Liver (tissue), 9 donors: Measurements from ENCODE around the gene AATF. TPM values are rescaled to one million over a fixed set of nuclear protein-coding genes. Genes with fewer than 3 reads are reported as not detected.
A peak's percentile ranks its signal among the peaks of the same experiment; 100 is the strongest.

ENCODE experiments used
- DNase-seq: peaks from one replicate; pipeline ENCODE4 v3.0.0-alpha.2; 2017; ENCODE audit warnings: low spot score
- H3K27ac ChIP-seq, 2 donors: one replicate each; pipeline ENCODE4 v1.7.0; 2013; ENCODE audit warnings: inconsistent platforms in 2 of 2, low read length in 2 of 2, control low read depth in 1 of 2, low read depth in 1 of 2, mild to moderate bottlenecking in 1 of 2
- H3K27me3 ChIP-seq, 4 donors: one replicate each; pipeline versions ENCODE4 v1.6.1 to v1.7.0; 2013; ENCODE audit warnings: low read length in 3 of 4, inconsistent platforms in 1 of 4, mild to moderate bottlenecking in 1 of 4, moderate library complexity in 1 of 4; ENCODE audit not compliant: control insufficient read depth in 4 of 4, insufficient read depth in 4 of 4
- H3K36me3 ChIP-seq, 4 donors: one replicate each; pipeline versions ENCODE4 v1.6.1 to v1.7.0; 2013; ENCODE audit warnings: low read length in 3 of 4, mild to moderate bottlenecking in 3 of 4, low read depth in 1 of 4, moderate library complexity in 1 of 4; ENCODE audit not compliant: control insufficient read depth in 4 of 4, insufficient read depth in 3 of 4
- H3K4me1 ChIP-seq, 4 donors: one replicate each; pipeline versions ENCODE4 v1.6.1 to v1.7.0; 2013; ENCODE audit warnings: low read length in 3 of 4, mild to moderate bottlenecking in 3 of 4, moderate library complexity in 1 of 4; ENCODE audit not compliant: control insufficient read depth in 4 of 4, insufficient read depth in 4 of 4
- H3K4me3 ChIP-seq, 3 donors: one replicate each; pipeline versions ENCODE4 v1.6.1 to v1.7.0; 2013; ENCODE audit warnings: low read length in 3 of 3, control low read depth in 1 of 3, low read depth in 1 of 3, mild to moderate bottlenecking in 1 of 3
- H3K9ac ChIP-seq, 2 donors: one replicate each; pipeline ENCODE4 v1.7.0; 2013; ENCODE audit warnings: low read length in 2 of 2, mild to moderate bottlenecking in 2 of 2, moderate library complexity in 2 of 2, control low read depth in 1 of 2, low read depth in 1 of 2
- H3K9me3 ChIP-seq, 4 donors: one replicate each; pipeline versions ENCODE4 v1.6.1 to v1.7.0; 2013; ENCODE audit warnings: low read length in 3 of 4; ENCODE audit not compliant: control insufficient read depth in 4 of 4
- ATF3 ChIP-seq: IDR thresholded peaks from 2 replicates; pipeline ENCODE4 v1.6.1; 2016; ENCODE audit warnings: antibody characterized with exemption
- CTCF ChIP-seq: fragments of 150-350 bp; IDR thresholded peaks from 2 replicates; pipeline ENCODE4 v1.5.1; 2017; ENCODE audit warnings: improper control_type of control experiment, low read depth, low read length; ENCODE audit not compliant: missing input control
- EGR1 ChIP-seq, 2 donors: IDR thresholded peaks; 2 replicates each; pipeline ENCODE4 v1.6.1; 2016 to 2018; ENCODE audit warnings: antibody characterized with exemption in 2 of 2, low read depth in 2 of 2
- FOXA1 ChIP-seq: IDR thresholded peaks from 2 replicates; pipeline ENCODE4 v1.6.1; 2016; ENCODE audit warnings: antibody characterized with exemption
- FOXA2 ChIP-seq: IDR thresholded peaks from 2 replicates; pipeline ENCODE4 v1.6.1; 2016; ENCODE audit warnings: antibody characterized with exemption
- GABPA ChIP-seq, 2 donors: IDR thresholded peaks in 1 of 2; conservative IDR thresholded peaks in 1 of 2; 2 replicates each; pipeline ENCODE4 v1.6.1; 2016; ENCODE audit warnings: antibody characterized with exemption in 2 of 2, mild to moderate bottlenecking in 1 of 2, moderate library complexity in 1 of 2
- HNF4A ChIP-seq, 2 donors: conservative IDR thresholded peaks; 2 replicates each; pipeline ENCODE4 v1.6.1; 2016; ENCODE audit warnings: antibody characterized with exemption in 2 of 2, mild to moderate bottlenecking in 2 of 2
- HNF4G ChIP-seq: IDR thresholded peaks from 2 replicates; pipeline ENCODE4 v1.6.1; 2016; ENCODE audit warnings: antibody characterized with exemption
- JUND ChIP-seq, 2 donors: IDR thresholded peaks; 2 replicates each; pipeline ENCODE4 v1.6.1; 2016; ENCODE audit warnings: antibody characterized with exemption in 2 of 2
- MAX ChIP-seq: IDR thresholded peaks from 2 replicates; pipeline ENCODE4 v1.6.1; 2016; ENCODE audit warnings: antibody characterized with exemption
- NR2F2 ChIP-seq: IDR thresholded peaks from 2 replicates; pipeline ENCODE4 v1.6.1; 2016; ENCODE audit warnings: antibody characterized with exemption
- RAD21 ChIP-seq, 2 donors: IDR thresholded peaks; 2 replicates each; pipeline ENCODE4 v1.6.1; 2016; ENCODE audit warnings: antibody characterized with exemption in 2 of 2, mild to moderate bottlenecking in 2 of 2
- REST ChIP-seq: IDR thresholded peaks from 2 replicates; pipeline ENCODE4 v1.6.1; 2016; ENCODE audit warnings: antibody characterized with exemption, mild to moderate bottlenecking
- RXRA ChIP-seq, 2 donors: IDR thresholded peaks; 2 replicates each; pipeline ENCODE4 v1.6.1; 2017 to 2018; ENCODE audit warnings: antibody characterized with exemption in 2 of 2, mild to moderate bottlenecking in 1 of 2
- SP1 ChIP-seq: IDR thresholded peaks from 2 replicates; pipeline ENCODE4 v1.6.1; 2018; ENCODE audit warnings: antibody characterized with exemption, mild to moderate bottlenecking
- TAF1 ChIP-seq: conservative IDR thresholded peaks from 2 replicates; pipeline ENCODE4 v1.6.1; 2016; ENCODE audit warnings: antibody characterized with exemption, mild to moderate bottlenecking
- YY1 ChIP-seq: IDR thresholded peaks from 2 replicates; pipeline ENCODE4 v1.6.1; 2016; ENCODE audit warnings: antibody characterized with exemption, mild to moderate bottlenecking
- WGBS: extraction: QIAGEN DNeasy Blood & Tissue Kit; methylation state at CpG from one replicate; pipeline ENCODE4 v1.1.7; 2013; 5-methylcytosine and 5-hydroxymethylcytosine counted together
- polyA plus RNA-seq, 2 donors: library from polyadenylated mRNA; stranded (reverse) in 1 of 2; unstranded in 1 of 2; fragments of 200-250 nt in 1 of 2; fragments of >200 nt in 1 of 2; fragmentation: Nextera tagmentation in 1 of 2; extraction: Ambion mirVana in 1 of 2; gene quantifications; one replicate each; pipeline versions ENCODE4 v1.2.1 to v1.2.3, GENCODE V29; 2013 to 2015
- total RNA-seq, 2 donors: library from RNA; depleted of rRNA; stranded (reverse); fragments of >200 nt; gene quantifications; one replicate each; pipeline ENCODE4 v1.2.3, GENCODE V29; 2014
- TF ChIP-seq, protein P1 (sequence below): IDR thresholded peaks from 2 replicates; pipeline ENCODE4 v1.6.1; 2016; ENCODE audit warnings: antibody characterized with exemption
- donor health status: healthy.
- donor health status: healthy.
- donor health status: healthy.
- donor health status: healthy.
- donor health status: healthy.

AATF gene
- total and polyA plus RNA-seq, 4 donors, result 10.8 to 16.9 (median 13.4) TPM

GRCh38 chr17:36931096-36931696 lies 17.6 kb upstream of the AATF start:
- 53% methylated on average over 7 of the region's 7 CpGs for WGBS
- DNase-seq, result no peak
- Histone ChIP-seq H3K4me3 (no peak overlapping the region), H3K4me1 (peaks cover 12 to 39% (median 14%) of the 10 kb centered on the region in 4 donors), H3K27ac (no peak overlapping the region), H3K27me3 (peaks cover 3 to 44% (median 29%) of the 10 kb centered on the region in 4 donors), H3K36me3 (no peaks in the 10 kb centered on the region), H3K9ac (no peak overlapping the region), H3K9me3 (no peaks in the 10 kb centered on the region)
- TF ChIP-seq TAF1 (no peak), HNF4G (no peak), ATF3 (no peak)

DNA sequence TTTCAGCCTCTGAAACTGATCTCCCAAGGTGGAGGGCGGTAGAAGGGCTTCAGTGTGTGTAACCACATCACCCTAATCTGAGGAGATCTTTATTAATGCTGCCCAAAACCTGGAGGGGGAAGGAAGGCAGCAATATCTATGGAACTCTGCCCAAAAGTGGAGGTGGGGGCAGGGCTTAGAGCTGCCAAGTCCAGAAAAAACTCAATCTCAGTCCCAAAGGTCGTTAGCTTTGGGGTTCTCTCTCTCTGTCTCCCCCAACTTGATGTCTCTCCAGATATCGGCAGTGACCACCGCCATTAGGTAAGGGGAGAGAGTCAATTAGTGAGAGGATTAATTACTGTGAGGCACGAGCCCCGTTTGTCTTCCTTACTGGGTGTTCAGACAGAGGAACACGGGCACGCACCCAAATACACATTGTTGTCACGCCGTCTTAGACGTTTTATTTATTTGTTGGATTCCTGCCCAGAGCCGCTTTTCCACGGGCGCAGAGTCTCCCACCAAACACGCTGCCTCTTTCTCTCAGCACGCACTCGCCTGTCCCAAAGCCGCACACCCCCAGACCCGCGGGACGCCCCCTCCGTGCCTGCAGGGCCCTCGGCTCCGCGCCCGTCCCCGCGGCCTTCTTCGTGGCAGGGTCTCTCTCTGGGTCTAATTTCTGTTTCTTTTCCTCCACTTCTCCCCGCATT lies 16.9 kb upstream of the AATF start:
- H3K27me3 ChIP-seq, result peaks cover 3 to 44% (median 30%) of the 10 kb centered on the region in 4 donors
- H3K4me1 ChIP-seq, result peaks cover 14 to 46% (median 16%) of the 10 kb centered on the region in 4 donors
- H3K9ac ChIP-seq, result no peak overlapping the region
- no peak overlapping the region for H3K27ac ChIP-seq
- no peak for DNase-seq
- H3K36me3 ChIP-seq, result no peaks in the 10 kb centered on the region
- TF ChIP-seq GABPA (IDR thresholded peaks at IDR 0.05 in 1 of 2, conservative IDR thresholded peaks at IDR 0.05 in 1 of 2) (no peak), SP1 (no peak), RAD21 (IDR thresholded peaks at IDR 0.05) (no peak), ATF3 (no peak), MAX (no peak), EGR1 (IDR thresholded peaks at IDR 0.05; ENCODE audit: low read depth in 2 of 2) (no peak), NR2F2 (no peak), REST (no peak), RXRA (IDR thresholded peaks at IDR 0.05) (no peak), FOXA1 (no peak), FOXA2 (no peak), YY1 (no peak), JUND (IDR thresholded peaks at IDR 0.05) (no peak), CTCF (no peak), TAF1 (no peak), HNF4A (conservative IDR thresholded peaks at IDR 0.05) (no peak), HNF4G (no peak)
- TF ChIP-seq, protein P1, sequence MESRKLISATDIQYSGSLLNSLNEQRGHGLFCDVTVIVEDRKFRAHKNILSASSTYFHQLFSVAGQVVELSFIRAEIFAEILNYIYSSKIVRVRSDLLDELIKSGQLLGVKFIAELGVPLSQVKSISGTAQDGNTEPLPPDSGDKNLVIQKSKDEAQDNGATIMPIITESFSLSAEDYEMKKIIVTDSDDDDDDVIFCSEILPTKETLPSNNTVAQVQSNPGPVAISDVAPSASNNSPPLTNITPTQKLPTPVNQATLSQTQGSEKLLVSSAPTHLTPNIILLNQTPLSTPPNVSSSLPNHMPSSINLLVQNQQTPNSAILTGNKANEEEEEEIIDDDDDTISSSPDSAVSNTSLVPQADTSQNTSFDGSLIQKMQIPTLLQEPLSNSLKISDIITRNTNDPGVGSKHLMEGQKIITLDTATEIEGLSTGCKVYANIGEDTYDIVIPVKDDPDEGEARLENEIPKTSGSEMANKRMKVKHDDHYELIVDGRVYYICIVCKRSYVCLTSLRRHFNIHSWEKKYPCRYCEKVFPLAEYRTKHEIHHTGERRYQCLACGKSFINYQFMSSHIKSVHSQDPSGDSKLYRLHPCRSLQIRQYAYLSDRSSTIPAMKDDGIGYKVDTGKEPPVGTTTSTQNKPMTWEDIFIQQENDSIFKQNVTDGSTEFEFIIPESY, result no peak
- WGBS, result 8% methylated on average over 30 of the region's 30 CpGs
- H3K9me3 ChIP-seq, result no peaks in the 10 kb centered on the region
- H3K4me3 ChIP-seq, result peak overlapping the region in 1 of 3 donors; percentile 34
